A549 (cell line): ENCODE results near the gene TTR.

Source experiments
- BHLHE40 ChIP-seq: IDR thresholded peaks from 2 replicates; pipeline ENCODE4 v1.6.1; 2012; ENCODE audit warnings: low read depth, low read length, inconsistent platforms
- CEBPB ChIP-seq, 2 experiments: fragments of >200 bp in 1 of 2; sonication (Bioruptor Twin) in 1 of 2; formaldehyde crosslinking in 1 of 2; IDR thresholded peaks; 2 replicates each; pipeline ENCODE4 v1.6.1; 2012 to 2016
- CTCF ChIP-seq: fragments of >200 bp; sonication (Bioruptor Twin); formaldehyde crosslinking; IDR thresholded peaks from 3 replicates; pipeline ENCODE4 v1.5.1; 2016
- EP300 ChIP-seq, 2 experiments: fragments of >200 bp; sonication (Bioruptor Twin); formaldehyde crosslinking; IDR thresholded peaks; 2 replicates in 1 of 2; 3 replicates in 1 of 2; pipeline ENCODE4 v1.6.1; 2016 to 2017
- MAFK ChIP-seq: fragments of 450-650 bp; IDR thresholded peaks from 2 replicates; pipeline ENCODE4 v1.6.1; 2014; ENCODE audit not compliant: partially characterized antibody
- POLR2A ChIP-seq: IDR thresholded peaks from 2 replicates; pipeline ENCODE4 v1.6.1; 2012; ENCODE audit warnings: mild to moderate bottlenecking, low read length
- REST ChIP-seq: fragments of 200-600 bp; sonication (generic); IDR thresholded peaks from 2 replicates; pipeline ENCODE4 v1.6.1; 2016; ENCODE audit warnings: antibody characterized with exemption, mild to moderate bottlenecking, moderate library complexity
- SMC3 ChIP-seq: fragments of >200 bp; sonication (Bioruptor Twin); formaldehyde crosslinking; IDR thresholded peaks from 3 replicates; pipeline ENCODE4 v1.6.1; 2018; ENCODE audit warnings: inconsistent platforms
- SREBF2 ChIP-seq: fragments of 450-650 bp; IDR thresholded peaks from 2 replicates; pipeline ENCODE4 v1.6.1; 2014; ENCODE audit warnings: mild to moderate bottlenecking, moderate library complexity
- USF2 ChIP-seq: fragments of 450-650 bp; IDR thresholded peaks from 2 replicates; pipeline ENCODE4 v1.6.1; 2014; ENCODE audit warnings: antibody characterized with exemption
- ZSCAN20 ChIP-seq: fragments of 250-450 bp; sonication (Bioruptor Pico); IDR thresholded peaks from 2 replicates; pipeline ENCODE4 v1.8.0; 2022; ENCODE audit warnings: mild to moderate bottlenecking, moderate library complexity
- TF ChIP-seq, protein P1 (sequence below): fragments of >200 bp; sonication (Bioruptor Twin); formaldehyde crosslinking; IDR thresholded peaks from 2 replicates; pipeline ENCODE4 v1.6.1; 2016

DNA sequence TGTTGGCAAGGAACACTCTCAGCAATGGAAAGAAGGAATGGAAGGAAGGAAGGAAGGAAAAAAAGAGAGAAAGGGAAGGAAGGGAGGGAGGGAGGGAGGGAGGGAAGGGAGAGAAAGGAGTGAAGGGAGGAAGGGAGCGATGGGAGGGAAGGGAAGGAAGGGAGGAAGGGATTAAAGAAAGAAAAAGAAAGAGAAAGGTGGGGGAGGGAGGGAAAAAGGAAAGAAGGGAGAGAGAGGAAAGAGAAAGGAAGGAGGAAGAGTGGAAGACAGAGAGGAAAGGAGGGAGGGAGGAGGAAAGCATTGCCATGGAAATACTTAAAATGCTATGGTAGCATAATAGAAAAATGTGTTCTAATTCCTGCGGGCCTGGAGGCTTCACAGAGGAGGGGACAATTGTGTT is 22.4 kb downstream of the TTR start:
- TF ChIP-seq CTCF (no peak), SREBF2 (no peak), SMC3 (no peak), USF2 (no peak), POLR2A (no peak), BHLHE40 (no peak), MAFK (no peak), CEBPB (IDR thresholded peaks at IDR 0.05) (no peak), EP300 (IDR thresholded peaks at IDR 0.05) (no peak), ZSCAN20 (CRISPR knock-in tag) (no peak), REST (no peak)
- TF ChIP-seq, protein P1, sequence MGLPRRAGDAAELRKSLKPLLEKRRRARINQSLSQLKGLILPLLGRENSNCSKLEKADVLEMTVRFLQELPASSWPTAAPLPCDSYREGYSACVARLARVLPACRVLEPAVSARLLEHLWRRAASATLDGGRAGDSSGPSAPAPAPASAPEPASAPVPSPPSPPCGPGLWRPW, result no peak
